ENCODE measurements around the gene SCD5. TPM values are rescaled to one million over a fixed set of nuclear protein-coding genes. Genes with fewer than 3 reads are reported as not detected.

SCD5 gene
- total RNA-seq, 1 donor from 2014 or later = 17.9 TPM

- Histone ChIP-seq H3K36me3 (ENCODE audit: control insufficient read depth, insufficient read depth, low read length) (no peaks in the 10 kb centered on the region), H3K27me3 (ENCODE audit: control insufficient read depth, insufficient read depth, low read length) (peaks cover 4% of the 10 kb centered on the region), H3K4me3 (ENCODE audit: low read depth, low read length) (peak overlapping the region; percentile 57)
- no peak for TF ChIP-seq CTCF (IDR thresholded peaks at IDR 0.05; ENCODE audit: insufficient read depth, low read length, poor library complexity, severe bottlenecking)
- DNase-seq (ENCODE audit: low read depth) = no peak
These were observed 648 bp upstream of the SCD5 start for GRCh38 chr4:82799006-82799881.

- DNase-seq (ENCODE audit: low read depth) = no peak
- H3K4me3 ChIP-seq (ENCODE audit: low read depth, low read length) = peak overlapping the region; percentile 57
These were observed 1.0 kb downstream of the SCD5 start for GRCh38 chr4:82797405-82798111.

GRCh38 chr4:82797040-82797404 lies 1.6 kb downstream of the SCD5 start:
- Histone ChIP-seq H3K36me3 (ENCODE audit: control insufficient read depth, insufficient read depth, low read length) (no peaks in the 10 kb centered on the region), H3K27me3 (ENCODE audit: control insufficient read depth, insufficient read depth, low read length) (peaks cover 4% of the 10 kb centered on the region), H3K4me3 (ENCODE audit: low read depth, low read length) (peak overlapping the region; percentile 57)
- TF ChIP-seq CTCF (IDR thresholded peaks at IDR 0.05; ENCODE audit: insufficient read depth, low read length, poor library complexity, severe bottlenecking) = no peak
- no peak for DNase-seq (ENCODE audit: low read depth)

More at GRCh38 chr4:82797405-82798111, 1.0 kb downstream of the SCD5 start:
- no peak for TF ChIP-seq CTCF (IDR thresholded peaks at IDR 0.05; ENCODE audit: insufficient read depth, low read length, poor library complexity, severe bottlenecking)
- Histone ChIP-seq H3K36me3 (ENCODE audit: control insufficient read depth, insufficient read depth, low read length) (no peaks in the 10 kb centered on the region), H3K27me3 (ENCODE audit: control insufficient read depth, insufficient read depth, low read length) (peaks cover 4% of the 10 kb centered on the region)

- TF ChIP-seq CTCF (IDR thresholded peaks at IDR 0.05; ENCODE audit: insufficient read depth, low read length, poor library complexity, severe bottlenecking) = no peak
These were observed 5.5 kb downstream of the SCD5 start for GRCh38 chr4:82792912-82793649.

GRCh38 chr4:82791179-82791578 lies 7.4 kb downstream of the SCD5 start:
- TF ChIP-seq CTCF (IDR thresholded peaks at IDR 0.05; ENCODE audit: insufficient read depth, low read length, poor library complexity, severe bottlenecking) = no peak
- H3K4me3 ChIP-seq (ENCODE audit: low read depth, low read length) = no peak overlapping the region
- no peaks in the 10 kb centered on the region for H3K36me3 ChIP-seq (ENCODE audit: control insufficient read depth, insufficient read depth, low read length)
- H3K27me3 ChIP-seq (ENCODE audit: control insufficient read depth, insufficient read depth, low read length) = no peaks in the 10 kb centered on the region
- DNase-seq (ENCODE audit: low read depth) = no peak

More at GRCh38 chr4:82792912-82793649, 5.5 kb downstream of the SCD5 start:
- no peak for DNase-seq (ENCODE audit: low read depth)
- Histone ChIP-seq H3K36me3 (ENCODE audit: control insufficient read depth, insufficient read depth, low read length) (no peaks in the 10 kb centered on the region), H3K27me3 (ENCODE audit: control insufficient read depth, insufficient read depth, low read length) (peaks cover 2% of the 10 kb centered on the region), H3K4me3 (ENCODE audit: low read depth, low read length) (no peak overlapping the region)

Data from kidney epithelial cell (primary cell).